Spinal cord (tissue), 10 donors: ENCODE data around the gene ARID3B. TPM values are rescaled to one million over a fixed set of nuclear protein-coding genes. Genes with fewer than 3 reads are reported as not detected.

ENCODE experiments used
- DNase-seq, 6 donors: peaks; one replicate each; pipeline versions ENCODE4 v3.0.0 to v3.0.0-alpha.2; 2013 to 2015; ENCODE audit warnings: low spot score in 6 of 6, low read depth in 4 of 6
- H3K27ac ChIP-seq: one replicate; pipeline ENCODE4 v1.5.1; 2013; ENCODE audit warnings: low read depth, low read length, control low read depth
- H3K27me3 ChIP-seq: one replicate; pipeline ENCODE4 v1.6.1; 2013; ENCODE audit warnings: low read length; ENCODE audit not compliant: control insufficient read depth, insufficient read depth
- H3K36me3 ChIP-seq: one replicate; pipeline ENCODE4 v1.6.1; 2013; ENCODE audit warnings: low read length; ENCODE audit not compliant: control insufficient read depth, insufficient read depth
- H3K4me1 ChIP-seq: one replicate; pipeline ENCODE4 v1.6.1; 2013; ENCODE audit warnings: low read length; ENCODE audit not compliant: control insufficient read depth, insufficient read depth
- H3K4me3 ChIP-seq: one replicate; pipeline ENCODE4 v1.5.1; 2013; ENCODE audit warnings: low read depth, low read length, control low read depth
- H3K9me3 ChIP-seq: one replicate; pipeline ENCODE4 v1.6.1; 2013; ENCODE audit warnings: low read length; ENCODE audit not compliant: control insufficient read depth, insufficient read depth
- WGBS: methylation state at CpG from one replicate; pipeline ENCODE4 v1.1.5; 2013; ENCODE audit warnings: missing lambda C conversion rate; ENCODE audit not compliant: insufficient coverage; 5-methylcytosine and 5-hydroxymethylcytosine counted together
- polyA plus RNA-seq, 2 donors: library from polyadenylated mRNA; unstranded; fragments of 120-200 nt; gene quantifications; one replicate each; pipeline ENCODE4 v1.2.1, GENCODE V29; 2013; ENCODE audit not compliant: insufficient read length in 2 of 2
- total RNA-seq, 2 donors: library from RNA; depleted of rRNA in 1 of 2; stranded (reverse); fragments of 120-200 nt in 1 of 2; fragments of >200 nt in 1 of 2; gene quantifications; one replicate each; pipeline versions ENCODE4 v1.2.3 to v1.2.4, GENCODE V29; 2013 to 2014
- donor health status: healthy.

Gene ARID3B
- total and polyA plus RNA-seq, 4 donors = 4.5 to 12.0 (median 6.7) TPM

DNA sequence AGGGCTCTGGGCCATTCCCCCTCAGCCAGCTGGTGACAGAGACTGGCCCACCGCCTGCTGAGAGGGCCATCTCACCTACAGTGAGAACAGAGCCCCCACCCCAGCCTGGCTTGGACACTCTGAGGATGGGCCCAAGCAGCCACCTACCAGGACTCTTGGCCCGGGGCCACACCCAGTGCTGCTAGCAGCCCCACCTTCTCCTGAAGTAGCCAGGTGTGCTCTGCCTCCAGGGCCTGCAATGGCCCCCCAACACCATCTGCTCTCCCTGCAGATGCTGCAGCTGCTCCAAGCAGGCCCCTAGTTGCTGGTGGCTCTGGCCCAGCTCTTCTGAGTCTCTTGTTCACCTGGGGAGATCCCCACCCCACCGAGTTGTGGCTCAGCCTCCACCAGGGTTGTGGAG is 67.8 kb downstream of the ARID3B start:
- H3K27me3 ChIP-seq = no peaks in the 10 kb centered on the region

DNA sequence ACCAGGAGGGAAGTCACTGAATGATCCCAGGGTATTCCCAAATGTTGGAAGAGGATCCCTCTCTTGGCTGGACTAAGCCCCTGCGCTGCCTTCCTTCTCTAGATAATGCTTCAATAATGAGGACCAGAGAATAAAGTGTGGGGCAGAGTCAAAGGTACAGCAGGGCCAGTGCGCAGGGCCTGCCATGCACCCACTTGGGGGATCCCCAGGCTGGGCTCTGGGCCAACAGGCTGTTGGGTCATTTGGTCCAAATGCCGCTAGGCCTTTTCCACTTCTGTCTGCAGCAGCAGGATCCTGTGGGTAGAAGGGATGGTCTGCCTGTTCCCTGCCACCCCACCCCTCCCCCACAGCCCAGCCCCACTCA is 68.9 kb downstream of the ARID3B start:
- peaks cover 2% of the 10 kb centered on the region for H3K9me3 ChIP-seq
- no peak overlapping the region for H3K27ac ChIP-seq
- H3K4me3 ChIP-seq = no peak overlapping the region
- no peak for DNase-seq
- peaks cover 1% of the 10 kb centered on the region for H3K36me3 ChIP-seq
- H3K4me1 ChIP-seq = peaks cover 28% of the 10 kb centered on the region
- no peaks in the 10 kb centered on the region for H3K27me3 ChIP-seq
- 86% methylated on average over 2 of the region's 3 CpGs for WGBS

More for the DNA sequence above, 67.8 kb downstream of the ARID3B start:
- peaks cover 3% of the 10 kb centered on the region for H3K36me3 ChIP-seq
- peaks cover 32% of the 10 kb centered on the region for H3K4me1 ChIP-seq
- no peak overlapping the region for H3K4me3 ChIP-seq
- H3K27ac ChIP-seq = no peak overlapping the region
- peaks cover 2% of the 10 kb centered on the region for H3K9me3 ChIP-seq
- no peak for DNase-seq
- 86% methylated on average over 3 of the region's 3 CpGs for WGBS

- H3K4me1 ChIP-seq = peaks cover 26% of the 10 kb centered on the region
- peaks cover 2% of the 10 kb centered on the region for H3K9me3 ChIP-seq
- 42% methylated on average over 7 of the region's 7 CpGs for WGBS
- no peaks in the 10 kb centered on the region for H3K27me3 ChIP-seq
- H3K36me3 ChIP-seq = no peaks in the 10 kb centered on the region
- no peak overlapping the region for H3K4me3 ChIP-seq
- no peak overlapping the region for H3K27ac ChIP-seq
- peak in 1 of 6 donors; percentile 51 for DNase-seq
Observed at GRCh38 chr15:74610302-74610951, 69.4 kb downstream of the ARID3B start.

DNA sequence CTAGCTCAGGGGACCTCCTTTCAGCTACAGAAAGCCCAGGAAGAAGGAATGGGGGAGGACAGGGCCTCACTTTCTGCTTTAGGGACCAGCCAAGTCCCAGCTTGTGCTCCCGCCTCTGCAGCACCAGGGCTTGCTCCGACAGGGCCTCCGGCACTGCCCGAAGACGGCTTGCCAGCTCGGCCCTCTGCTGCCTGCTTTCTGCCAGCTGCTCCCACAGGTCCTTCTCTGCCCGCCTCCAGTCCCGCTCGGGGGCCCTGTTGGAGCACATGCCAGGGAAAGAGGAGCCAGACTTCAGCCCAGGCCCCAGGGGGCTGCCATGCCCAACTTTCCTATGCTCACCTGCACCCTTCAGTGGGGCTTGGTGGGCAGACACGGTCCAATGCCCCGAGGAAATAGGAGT is 70.3 kb downstream of the ARID3B start:
- H3K4me1 ChIP-seq = peaks cover 31% of the 10 kb centered on the region
- no peaks in the 10 kb centered on the region for H3K36me3 ChIP-seq
- H3K9me3 ChIP-seq = no peaks in the 10 kb centered on the region
- H3K27me3 ChIP-seq = no peaks in the 10 kb centered on the region
- H3K4me3 ChIP-seq = no peak overlapping the region
- H3K27ac ChIP-seq = no peak overlapping the region
- WGBS = 66% methylated on average over 11 of the region's 11 CpGs
- no peak for DNase-seq

- Histone ChIP-seq H3K4me1 (peaks cover 36% of the 10 kb centered on the region), H3K27ac (no peak overlapping the region), H3K4me3 (no peak overlapping the region), H3K36me3 (no peaks in the 10 kb centered on the region), H3K9me3 (no peaks in the 10 kb centered on the region), H3K27me3 (no peaks in the 10 kb centered on the region)
- no peak for DNase-seq
- WGBS = 100% methylated on average over 2 of the region's 6 CpGs
Observed at GRCh38 chr15:74611834-74612233, 70.8 kb downstream of the ARID3B start.

- DNase-seq = no peak
- WGBS = 85% methylated on average over 2 of the region's 2 CpGs
- H3K9me3 ChIP-seq = no peaks in the 10 kb centered on the region
Observed at GRCh38 chr15:74612677-74613076, 71.7 kb downstream of the ARID3B start.

DNA sequence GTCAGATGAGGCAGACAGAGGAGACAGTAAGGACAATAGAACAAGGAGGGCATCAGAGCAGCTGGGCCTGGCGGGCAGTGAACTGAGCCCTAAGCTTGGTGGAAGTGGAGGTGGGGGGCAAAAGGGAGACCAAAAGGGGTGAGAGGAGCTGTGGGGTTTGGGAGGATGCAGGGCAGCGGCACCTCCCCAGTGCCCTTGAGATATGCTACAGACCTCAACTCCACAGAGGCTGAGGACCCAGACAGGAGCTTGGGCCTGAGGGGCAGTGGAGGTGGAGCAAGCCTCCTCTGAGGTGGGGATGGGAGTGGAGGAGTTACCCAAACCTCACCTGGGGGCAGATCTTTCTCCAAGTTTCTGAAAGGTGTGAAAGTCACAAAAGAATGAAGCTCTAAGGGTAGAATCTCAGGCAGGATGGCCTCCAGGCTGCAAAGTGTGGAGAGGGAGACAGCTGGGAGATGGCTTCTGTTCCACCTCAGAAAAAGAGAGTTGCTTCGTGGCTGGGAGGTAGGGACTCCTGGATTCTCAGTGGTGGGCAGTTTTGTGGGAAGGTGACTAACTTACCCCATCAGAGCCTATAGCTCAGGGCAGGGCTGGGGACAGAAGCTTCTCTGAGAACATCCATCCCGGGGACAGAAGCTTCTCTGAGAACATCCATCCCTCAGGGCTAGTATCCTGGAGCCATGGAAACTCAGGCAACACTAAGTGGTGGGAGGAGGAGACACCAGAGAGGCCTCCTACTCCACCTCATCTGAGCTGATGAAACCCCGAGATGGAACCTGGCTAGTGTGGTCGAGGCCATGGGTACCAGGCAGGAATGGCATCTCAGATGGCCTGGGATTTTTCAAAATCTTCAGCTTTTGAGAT is 72.3 kb downstream of the ARID3B start:
- DNase-seq = no peak
- H3K27me3 ChIP-seq = no peaks in the 10 kb centered on the region
- H3K9me3 ChIP-seq = no peaks in the 10 kb centered on the region
- no peak overlapping the region for H3K27ac ChIP-seq
- no peak overlapping the region for H3K4me3 ChIP-seq
- WGBS = 76% methylated on average over 3 of the region's 6 CpGs
- H3K4me1 ChIP-seq = peaks cover 45% of the 10 kb centered on the region
- peaks cover under 1% of the 10 kb centered on the region for H3K36me3 ChIP-seq

More at GRCh38 chr15:74612677-74613076, 71.7 kb downstream of the ARID3B start:
- Histone ChIP-seq H3K4me3 (no peak overlapping the region), H3K27me3 (no peaks in the 10 kb centered on the region), H3K36me3 (no peaks in the 10 kb centered on the region), H3K4me1 (peaks cover 39% of the 10 kb centered on the region), H3K27ac (no peak overlapping the region)

DNA sequence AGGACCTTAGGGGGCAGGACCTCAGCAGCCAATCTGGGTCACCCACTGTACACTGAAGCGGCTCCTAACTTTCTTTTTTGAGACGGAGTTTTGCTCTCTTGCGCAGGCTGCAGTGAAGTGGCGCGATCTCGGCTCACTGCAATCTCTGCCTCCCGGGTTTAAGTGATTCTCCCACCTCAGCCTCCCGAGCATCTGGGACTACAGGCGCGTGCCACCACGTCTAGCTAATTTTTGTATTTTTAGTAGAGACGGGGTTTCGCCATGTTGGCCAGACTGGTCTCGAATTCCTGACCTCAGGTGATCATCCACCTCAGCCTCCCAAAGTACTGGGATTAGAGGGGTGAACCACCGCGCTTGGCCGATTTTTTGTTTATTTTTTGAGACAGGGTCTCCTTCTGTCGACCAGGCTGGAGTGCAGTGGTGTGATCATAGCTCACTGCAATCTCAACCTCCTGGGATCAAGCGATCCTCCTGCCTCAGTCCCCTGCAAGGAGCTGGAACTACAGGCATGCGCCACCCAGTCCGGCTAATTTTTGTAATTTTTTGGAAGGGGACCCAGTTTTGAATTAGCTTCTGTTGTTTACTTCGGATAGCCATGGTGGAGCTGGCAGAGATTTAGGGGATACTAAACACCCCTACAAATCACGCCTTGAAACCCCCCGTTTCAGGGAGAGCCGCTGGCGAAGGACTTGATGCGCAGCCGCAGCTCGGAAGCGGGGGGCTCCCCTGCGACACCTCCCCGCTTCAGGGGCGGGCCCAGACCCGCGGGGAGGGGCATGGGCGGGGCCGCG is 73.1 kb downstream of the ARID3B start:
- Histone ChIP-seq H3K27ac (peak overlapping the region; percentile 57), H3K36me3 (peaks cover 9% of the 10 kb centered on the region), H3K27me3 (no peaks in the 10 kb centered on the region), H3K9me3 (no peaks in the 10 kb centered on the region), H3K4me1 (peaks cover 53% of the 10 kb centered on the region), H3K4me3 (peak overlapping the region; percentile 76)
- DNase-seq = no peak
- 27% methylated on average over 25 of the region's 38 CpGs for WGBS

- WGBS = 0% methylated on average over 76 of the region's 76 CpGs
- peak; percentile 58 to 94 (median 74) for DNase-seq
- Histone ChIP-seq H3K27me3 (no peaks in the 10 kb centered on the region), H3K9me3 (no peaks in the 10 kb centered on the region), H3K4me3 (peak overlapping the region; percentile 76), H3K36me3 (peaks cover 17% of the 10 kb centered on the region), H3K27ac (peak overlapping the region; percentile 95), H3K4me1 (peaks cover 52% of the 10 kb centered on the region)
Observed at GRCh38 chr15:74614744-74615507, 73.9 kb downstream of the ARID3B start.
